ENCODE results near the gene FBXO2.

The FBXO2 gene

GRCh38 chr1:11641776-11642305, 12.4 kb downstream of the FBXO2 start:
- DNase-seq (ENCODE audit: low spot score) (no peak), ATAC-seq (ENCODE audit: low read depth) (no peak)
- Histone ChIP-seq H3K4me1 (ENCODE audit: insufficient read depth, poor library complexity, severe bottlenecking) (no peaks in the 10 kb centered on the region), H3K9me3 (ENCODE audit: severe bottlenecking) (no peaks in the 10 kb centered on the region), H3K27ac (ENCODE audit: poor library complexity, severe bottlenecking) (no peak overlapping the region), H3K4me3 (ENCODE audit: severe bottlenecking) (no peak overlapping the region), H3K36me3 (ENCODE audit: low read depth) (no peaks in the 10 kb centered on the region), H3K27me3 (ENCODE audit: insufficient read depth, poor library complexity, severe bottlenecking) (no peaks in the 10 kb centered on the region)
- no peak for TF ChIP-seq CTCF (IDR thresholded peaks at IDR 0.05; ENCODE audit: poor library complexity, severe bottlenecking)

- Histone ChIP-seq H3K9me3 (ENCODE audit: severe bottlenecking) (no peaks in the 10 kb centered on the region), H3K27ac (ENCODE audit: poor library complexity, severe bottlenecking) (no peak overlapping the region), H3K36me3 (ENCODE audit: low read depth) (no peaks in the 10 kb centered on the region), H3K27me3 (ENCODE audit: insufficient read depth, poor library complexity, severe bottlenecking) (no peaks in the 10 kb centered on the region), H3K4me1 (ENCODE audit: insufficient read depth, poor library complexity, severe bottlenecking) (no peaks in the 10 kb centered on the region), H3K4me3 (ENCODE audit: severe bottlenecking) (no peak overlapping the region)
- ATAC-seq (ENCODE audit: low read depth) (no peak), DNase-seq (ENCODE audit: low spot score) (no peak)
- no peak for TF ChIP-seq CTCF (IDR thresholded peaks at IDR 0.05; ENCODE audit: poor library complexity, severe bottlenecking)
These were observed 13.3 kb downstream of the FBXO2 start for GRCh38 chr1:11640944-11641343.

GRCh38 chr1:11640101-11640500, 14.1 kb downstream of the FBXO2 start:
- Histone ChIP-seq H3K27ac (ENCODE audit: poor library complexity, severe bottlenecking) (no peak overlapping the region), H3K4me3 (ENCODE audit: severe bottlenecking) (no peak overlapping the region), H3K27me3 (ENCODE audit: insufficient read depth, poor library complexity, severe bottlenecking) (no peaks in the 10 kb centered on the region), H3K36me3 (ENCODE audit: low read depth) (no peaks in the 10 kb centered on the region), H3K9me3 (ENCODE audit: severe bottlenecking) (no peaks in the 10 kb centered on the region), H3K4me1 (ENCODE audit: insufficient read depth, poor library complexity, severe bottlenecking) (no peaks in the 10 kb centered on the region)
- DNase-seq (ENCODE audit: low spot score), result no peak
- no peak for ATAC-seq (ENCODE audit: low read depth)
- TF ChIP-seq CTCF (IDR thresholded peaks at IDR 0.05; ENCODE audit: poor library complexity, severe bottlenecking), result no peak

GRCh38 chr1:11639372-11639771, 14.9 kb downstream of the FBXO2 start:
- H3K9me3 ChIP-seq (ENCODE audit: severe bottlenecking), result no peaks in the 10 kb centered on the region
- H3K4me3 ChIP-seq (ENCODE audit: severe bottlenecking), result no peak overlapping the region
- H3K27me3 ChIP-seq (ENCODE audit: insufficient read depth, poor library complexity, severe bottlenecking), result no peaks in the 10 kb centered on the region
- H3K4me1 ChIP-seq (ENCODE audit: insufficient read depth, poor library complexity, severe bottlenecking), result no peaks in the 10 kb centered on the region
- no peaks in the 10 kb centered on the region for H3K36me3 ChIP-seq (ENCODE audit: low read depth)
- DNase-seq (ENCODE audit: low spot score), result no peak
- H3K27ac ChIP-seq (ENCODE audit: poor library complexity, severe bottlenecking), result no peak overlapping the region
- ATAC-seq (ENCODE audit: low read depth), result no peak
- TF ChIP-seq CTCF (IDR thresholded peaks at IDR 0.05; ENCODE audit: poor library complexity, severe bottlenecking), result no peak

- TF ChIP-seq CTCF (IDR thresholded peaks at IDR 0.05; ENCODE audit: poor library complexity, severe bottlenecking), result no peak
- no peak overlapping the region for H3K27ac ChIP-seq (ENCODE audit: poor library complexity, severe bottlenecking)
- no peaks in the 10 kb centered on the region for H3K36me3 ChIP-seq (ENCODE audit: low read depth)
- no peaks in the 10 kb centered on the region for H3K4me1 ChIP-seq (ENCODE audit: insufficient read depth, poor library complexity, severe bottlenecking)
- no peak for DNase-seq (ENCODE audit: low spot score)
- no peaks in the 10 kb centered on the region for H3K9me3 ChIP-seq (ENCODE audit: severe bottlenecking)
- H3K27me3 ChIP-seq (ENCODE audit: insufficient read depth, poor library complexity, severe bottlenecking), result no peaks in the 10 kb centered on the region
- H3K4me3 ChIP-seq (ENCODE audit: severe bottlenecking), result no peak overlapping the region
- no peak for ATAC-seq (ENCODE audit: low read depth)
These were observed 16.1 kb downstream of the FBXO2 start for GRCh38 chr1:11638121-11638520.

Measured in RWPE2 (cell line).